GM06990 (cell line): Measurements from ENCODE around the gene ASPN.

Experiments
- DNase-seq: peaks from one replicate; pipeline ENCODE4 v3.0.0-alpha.2; 2011; ENCODE audit not compliant: insufficient read length; ENCODE audit errors: extremely low read depth
- H3K27me3 ChIP-seq: replicated peaks from 2 replicates; pipeline ENCODE4 v1.6.0; 2011; ENCODE audit warnings: low read length; ENCODE audit not compliant: control insufficient read depth, insufficient read depth
- H3K36me3 ChIP-seq: 2 replicates; pipeline ENCODE4 v1.5.1; 2011; ENCODE audit warnings: low read length; ENCODE audit not compliant: control insufficient read depth, insufficient read depth
- H3K4me3 ChIP-seq: replicated peaks from 2 replicates; pipeline ENCODE4 v1.5.1; 2011; ENCODE audit warnings: low read depth, mild to moderate bottlenecking, control low read depth, low read length
- CTCF ChIP-seq: IDR thresholded peaks from 2 replicates; pipeline ENCODE4 v1.5.1; 2011; ENCODE audit warnings: low read length, control low read depth, mild to moderate bottlenecking, inconsistent platforms; ENCODE audit not compliant: insufficient read depth, poor library complexity, severe bottlenecking

The ASPN gene

GRCh38 chr9:92509050-92509449 lies 26.7 kb upstream of the ASPN start:
- H3K4me3 ChIP-seq = no peak overlapping the region
- no peak for DNase-seq
- H3K36me3 ChIP-seq = no peaks in the 10 kb centered on the region
- no peak for TF ChIP-seq CTCF
- H3K27me3 ChIP-seq = no peaks in the 10 kb centered on the region

- no peak for TF ChIP-seq CTCF
- Histone ChIP-seq H3K27me3 (no peaks in the 10 kb centered on the region), H3K36me3 (no peaks in the 10 kb centered on the region), H3K4me3 (no peak overlapping the region)
- no peak for DNase-seq
Observed at GRCh38 chr9:92508018-92508820, 25.9 kb upstream of the ASPN start.

- no peaks in the 10 kb centered on the region for H3K27me3 ChIP-seq
- no peak overlapping the region for H3K4me3 ChIP-seq
- TF ChIP-seq CTCF = no peak
- H3K36me3 ChIP-seq = no peaks in the 10 kb centered on the region
- DNase-seq = no peak
Observed at GRCh38 chr9:92507496-92507895, 25.2 kb upstream of the ASPN start.

- no peaks in the 10 kb centered on the region for H3K27me3 ChIP-seq
- H3K36me3 ChIP-seq = no peaks in the 10 kb centered on the region
- TF ChIP-seq CTCF = no peak
- no peak overlapping the region for H3K4me3 ChIP-seq
- DNase-seq = no peak
Observed at GRCh38 chr9:92507005-92507404, 24.7 kb upstream of the ASPN start.

GRCh38 chr9:92506184-92506857 lies 24.0 kb upstream of the ASPN start:
- no peak for DNase-seq
- TF ChIP-seq CTCF = no peak
- Histone ChIP-seq H3K36me3 (no peaks in the 10 kb centered on the region), H3K27me3 (no peaks in the 10 kb centered on the region), H3K4me3 (no peak overlapping the region)

GRCh38 chr9:92504881-92505280 lies 22.6 kb upstream of the ASPN start:
- Histone ChIP-seq H3K36me3 (no peaks in the 10 kb centered on the region), H3K27me3 (no peaks in the 10 kb centered on the region), H3K4me3 (no peak overlapping the region)
- no peak for TF ChIP-seq CTCF
- no peak for DNase-seq
